Vagina (tissue), 2 donors: Measurements from ENCODE around the gene FNDC3A. TPM values are rescaled to one million over a fixed set of nuclear protein-coding genes. Genes with fewer than 3 reads are reported as not detected.

Experiments
- DNase-seq, 2 donors: peaks; one replicate each; pipeline ENCODE4 v3.0.0-alpha.2; 2017; ENCODE audit errors: extremely low spot score in 2 of 2
- H3K27ac ChIP-seq: fragments of 200-600 bp; sonication (generic); one replicate; pipeline ENCODE4 v1.5.1; 2019
- H3K27me3 ChIP-seq: fragments of 200-600 bp; sonication (generic); one replicate; pipeline ENCODE4 v1.5.1; 2019
- H3K36me3 ChIP-seq, 2 donors: fragments of 200-600 bp; sonication (generic); one replicate each; pipeline ENCODE4 v1.5.1; 2017 to 2019
- H3K4me1 ChIP-seq: fragments of 200-600 bp; sonication (generic); one replicate; pipeline ENCODE4 v1.5.1; 2019
- H3K4me3 ChIP-seq, 2 donors: fragments of 200-600 bp; sonication (generic); 1 replicate in 1 of 2; 2 replicates in 1 of 2; pipeline ENCODE4 v1.5.1; 2016 to 2019
- H3K9me3 ChIP-seq: fragments of 200-600 bp; sonication (generic); one replicate; pipeline ENCODE4 v1.5.1; 2019
- POLR2A ChIP-seq, 2 donors: fragments of 450-650 bp; IDR thresholded peaks; one replicate each; pipeline ENCODE4 v1.6.1; 2017; ENCODE audit warnings: antibody characterized with exemption in 2 of 2, mild to moderate bottlenecking in 2 of 2, moderate library complexity in 2 of 2
- POLR2AphosphoS5 ChIP-seq, 2 donors: sonication (generic); formaldehyde crosslinking; IDR thresholded peaks; one replicate each; pipeline ENCODE4 v1.9.0; 2017; ENCODE audit warnings: antibody characterized with exemption in 2 of 2, mild to moderate bottlenecking in 2 of 2, low read depth in 1 of 2; ENCODE audit not compliant: insufficient read depth in 1 of 2
- intact Hi-C: fragments of 100-400 bp; cut with DNase I; formaldehyde crosslinking; loops from one replicate; pipeline ENCODE4 v1.15.1; 2023
- total RNA-seq: library from RNA; depleted of rRNA; stranded (reverse); fragments of >200 nt; gene quantifications from one replicate; pipeline ENCODE4 v1.2.3, GENCODE V29; 2016
- TF ChIP-seq, protein P1 (sequence below), 3 experiments: fragments of 450-650 bp in 2 of 3; fragments of 200-600 bp in 1 of 3; sonication (generic) in 1 of 3; IDR thresholded peaks; one replicate each; pipeline ENCODE4 v1.5.1; 2017 to 2019; ENCODE audit warnings: antibody characterized with exemption in 3 of 3, mild to moderate bottlenecking in 2 of 3, moderate library complexity in 2 of 3

Gene FNDC3A
- total RNA-seq, 1 donor from 2014 or later: 32.2 TPM

DNA sequence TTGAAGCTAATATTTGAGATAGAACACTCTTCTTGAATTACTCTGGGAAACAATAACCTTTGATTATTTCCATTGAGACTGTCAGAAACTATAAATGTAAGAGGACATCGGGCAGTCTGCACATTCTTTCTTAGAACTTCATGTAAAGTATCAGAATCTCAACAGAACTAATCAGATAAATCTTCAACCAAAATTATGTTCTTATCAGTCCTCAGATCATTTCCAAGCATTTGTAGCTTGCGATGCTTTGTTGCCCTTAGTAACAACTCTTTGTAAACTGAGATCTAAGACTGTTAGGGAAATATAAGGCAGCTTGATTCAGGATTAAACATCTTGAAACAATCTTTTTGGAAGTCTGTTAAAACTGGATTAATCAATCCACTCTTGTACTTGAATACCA is 70.3 kb downstream of the FNDC3A start:
- no peak overlapping the region for H3K4me3 ChIP-seq
- no peak overlapping the region for H3K27ac ChIP-seq
- H3K27me3 ChIP-seq: no peaks in the 10 kb centered on the region
- H3K4me1 ChIP-seq: no peaks in the 10 kb centered on the region
- DNase-seq: no peak
- intact Hi-C loops: no loop called here
- TF ChIP-seq POLR2A (IDR thresholded peaks at IDR 0.05): no peak
- no peak for TF ChIP-seq POLR2AphosphoS5 (IDR thresholded peaks at IDR 0.05; ENCODE audit: insufficient read depth in 1 of 2, low read depth in 1 of 2)
- TF ChIP-seq, protein P1, sequence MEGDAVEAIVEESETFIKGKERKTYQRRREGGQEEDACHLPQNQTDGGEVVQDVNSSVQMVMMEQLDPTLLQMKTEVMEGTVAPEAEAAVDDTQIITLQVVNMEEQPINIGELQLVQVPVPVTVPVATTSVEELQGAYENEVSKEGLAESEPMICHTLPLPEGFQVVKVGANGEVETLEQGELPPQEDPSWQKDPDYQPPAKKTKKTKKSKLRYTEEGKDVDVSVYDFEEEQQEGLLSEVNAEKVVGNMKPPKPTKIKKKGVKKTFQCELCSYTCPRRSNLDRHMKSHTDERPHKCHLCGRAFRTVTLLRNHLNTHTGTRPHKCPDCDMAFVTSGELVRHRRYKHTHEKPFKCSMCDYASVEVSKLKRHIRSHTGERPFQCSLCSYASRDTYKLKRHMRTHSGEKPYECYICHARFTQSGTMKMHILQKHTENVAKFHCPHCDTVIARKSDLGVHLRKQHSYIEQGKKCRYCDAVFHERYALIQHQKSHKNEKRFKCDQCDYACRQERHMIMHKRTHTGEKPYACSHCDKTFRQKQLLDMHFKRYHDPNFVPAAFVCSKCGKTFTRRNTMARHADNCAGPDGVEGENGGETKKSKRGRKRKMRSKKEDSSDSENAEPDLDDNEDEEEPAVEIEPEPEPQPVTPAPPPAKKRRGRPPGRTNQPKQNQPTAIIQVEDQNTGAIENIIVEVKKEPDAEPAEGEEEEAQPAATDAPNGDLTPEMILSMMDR (IDR thresholded peaks at IDR 0.05): no peak
- no peaks in the 10 kb centered on the region for H3K36me3 ChIP-seq
- no peaks in the 10 kb centered on the region for H3K9me3 ChIP-seq

DNA sequence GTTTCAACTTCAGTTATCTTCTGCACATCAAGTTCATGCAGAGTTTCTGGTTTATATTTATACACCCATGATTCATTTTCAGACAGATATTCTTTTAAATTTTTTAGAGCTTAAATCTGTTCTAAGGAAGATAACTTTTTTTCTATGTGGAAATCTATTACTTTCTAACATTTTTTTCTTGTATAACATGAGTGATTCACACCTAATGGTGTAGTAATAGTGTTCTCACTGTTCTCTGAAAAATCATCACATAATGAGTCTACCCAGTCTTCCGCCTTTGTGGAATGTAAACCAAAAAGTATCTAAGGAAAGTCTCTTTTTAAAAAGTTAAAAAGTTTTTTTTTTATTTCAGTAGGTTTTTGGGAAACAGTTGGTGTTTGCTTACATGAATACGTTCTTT is 70.8 kb downstream of the FNDC3A start:
- no peak for DNase-seq
- Histone ChIP-seq H3K9me3 (no peaks in the 10 kb centered on the region), H3K27ac (no peak overlapping the region), H3K27me3 (no peaks in the 10 kb centered on the region), H3K4me3 (no peak overlapping the region), H3K36me3 (no peaks in the 10 kb centered on the region), H3K4me1 (no peaks in the 10 kb centered on the region)
- intact Hi-C loops: no loop called here
- TF ChIP-seq, protein P1 (IDR thresholded peaks at IDR 0.05): no peak

DNA sequence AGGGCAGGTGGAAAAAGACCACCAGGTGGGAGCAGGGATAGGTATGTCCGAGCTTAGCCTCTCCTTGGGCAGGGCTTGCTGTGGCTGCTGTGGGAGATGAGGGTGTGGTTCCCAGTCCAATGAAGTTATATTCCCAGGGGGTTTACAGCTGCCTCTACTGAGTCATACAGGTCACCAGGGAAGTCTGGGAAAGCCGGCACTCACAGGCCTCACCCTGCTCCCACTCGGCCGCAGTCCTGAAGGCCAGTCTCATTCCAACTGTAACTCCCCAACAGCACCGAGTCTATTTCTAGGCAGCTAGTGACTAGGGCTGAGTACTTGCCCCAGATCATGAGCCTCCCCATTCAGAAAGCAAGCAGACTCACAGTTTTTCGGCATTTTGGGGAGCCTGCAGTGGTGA is 77.1 kb downstream of the FNDC3A start:
- Histone ChIP-seq H3K27me3 (no peaks in the 10 kb centered on the region), H3K27ac (no peak overlapping the region), H3K36me3 (no peaks in the 10 kb centered on the region), H3K4me3 (no peak overlapping the region), H3K9me3 (no peaks in the 10 kb centered on the region), H3K4me1 (no peaks in the 10 kb centered on the region)
- no peak for TF ChIP-seq POLR2A (IDR thresholded peaks at IDR 0.05)
- TF ChIP-seq POLR2AphosphoS5 (IDR thresholded peaks at IDR 0.05; ENCODE audit: insufficient read depth in 1 of 2, low read depth in 1 of 2): no peak
- TF ChIP-seq, protein P1 (IDR thresholded peaks at IDR 0.05): no peak
- DNase-seq: no peak
- intact Hi-C loops: no loop called here

DNA sequence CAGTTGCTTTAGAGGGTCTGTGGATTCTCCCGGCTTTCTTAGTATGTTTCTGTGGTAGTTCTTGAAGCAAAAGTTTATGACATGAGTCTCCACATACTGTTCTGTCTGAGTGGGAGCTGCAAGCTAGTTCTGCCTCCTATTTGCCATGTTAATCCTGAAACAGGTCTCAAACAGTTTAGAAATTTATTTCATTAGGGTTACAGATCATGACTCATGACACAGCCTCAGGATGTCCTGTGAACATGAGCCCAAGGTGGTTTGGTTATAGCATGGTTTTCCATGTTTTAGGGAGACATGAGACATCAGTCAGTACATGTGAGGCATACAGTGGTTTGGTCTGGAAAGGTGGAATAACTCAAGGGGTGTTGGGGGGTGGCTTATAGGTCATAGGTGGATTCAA is 77.5 kb downstream of the FNDC3A start:
- Histone ChIP-seq H3K36me3 (no peaks in the 10 kb centered on the region), H3K27ac (no peak overlapping the region), H3K9me3 (no peaks in the 10 kb centered on the region), H3K4me3 (no peak overlapping the region), H3K27me3 (no peaks in the 10 kb centered on the region), H3K4me1 (no peaks in the 10 kb centered on the region)
- TF ChIP-seq, protein P1 (IDR thresholded peaks at IDR 0.05): no peak
- TF ChIP-seq POLR2A (IDR thresholded peaks at IDR 0.05) (no peak), POLR2AphosphoS5 (IDR thresholded peaks at IDR 0.05; ENCODE audit: insufficient read depth in 1 of 2, low read depth in 1 of 2) (no peak)
- DNase-seq: no peak
- intact Hi-C loops: no loop called here

DNA sequence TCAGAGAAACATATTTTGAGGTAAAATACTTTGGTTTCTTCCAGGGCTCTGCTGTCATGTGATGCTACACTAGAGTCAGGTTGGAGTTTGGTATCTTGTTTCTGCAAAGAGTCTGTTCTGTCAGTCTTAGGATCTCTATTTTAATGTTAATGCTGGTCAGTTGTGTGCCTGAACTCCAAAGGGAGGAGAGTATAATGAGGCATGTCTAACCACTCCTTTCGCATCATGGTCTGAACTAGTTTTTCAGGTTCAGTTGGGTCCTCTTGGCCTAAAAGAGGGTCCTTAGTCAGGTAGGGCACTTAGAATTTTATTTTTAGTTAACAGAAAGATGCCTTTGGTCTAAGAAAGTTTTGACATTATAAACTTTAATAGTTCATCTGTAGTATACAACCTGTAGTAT is 78.2 kb downstream of the FNDC3A start:
- Histone ChIP-seq H3K27me3 (no peaks in the 10 kb centered on the region), H3K27ac (no peak overlapping the region), H3K9me3 (no peaks in the 10 kb centered on the region), H3K4me1 (no peaks in the 10 kb centered on the region), H3K4me3 (no peak overlapping the region), H3K36me3 (no peaks in the 10 kb centered on the region)
- DNase-seq: no peak
- TF ChIP-seq, protein P1 (IDR thresholded peaks at IDR 0.05): no peak
- TF ChIP-seq POLR2A (IDR thresholded peaks at IDR 0.05): no peak
- TF ChIP-seq POLR2AphosphoS5 (IDR thresholded peaks at IDR 0.05; ENCODE audit: insufficient read depth in 1 of 2, low read depth in 1 of 2): no peak
- intact Hi-C loops: no loop called here
